HCT116 (cell line): Measurements from ENCODE around the gene MRPL36.

Source experiments
- EZH2 ChIP-seq: fragments of 200-600 bp; sonication (generic); IDR thresholded peaks from 2 replicates; pipeline ENCODE4 v1.6.1; 2017; ENCODE audit warnings: antibody characterized with exemption, mixed run types
- TF ChIP-seq, protein P1 (sequence below), 3 experiments: fragments of 200-600 bp in 1 of 3; sonication (generic) in 1 of 3; IDR thresholded peaks in 2 of 3; conservative IDR thresholded peaks in 1 of 3; 2 replicates each; pipeline ENCODE4 v1.5.1; 2012 to 2017; ENCODE audit warnings: low read depth in 2 of 3, low read length in 2 of 3, antibody characterized with exemption in 1 of 3, borderline replicate concordance in 1 of 3, control low read depth in 1 of 3, mild to moderate bottlenecking in 1 of 3, mixed read lengths in 1 of 3, mixed run types in 1 of 3, moderate library complexity in 1 of 3; ENCODE audit not compliant: insufficient read depth in 1 of 3

DNA sequence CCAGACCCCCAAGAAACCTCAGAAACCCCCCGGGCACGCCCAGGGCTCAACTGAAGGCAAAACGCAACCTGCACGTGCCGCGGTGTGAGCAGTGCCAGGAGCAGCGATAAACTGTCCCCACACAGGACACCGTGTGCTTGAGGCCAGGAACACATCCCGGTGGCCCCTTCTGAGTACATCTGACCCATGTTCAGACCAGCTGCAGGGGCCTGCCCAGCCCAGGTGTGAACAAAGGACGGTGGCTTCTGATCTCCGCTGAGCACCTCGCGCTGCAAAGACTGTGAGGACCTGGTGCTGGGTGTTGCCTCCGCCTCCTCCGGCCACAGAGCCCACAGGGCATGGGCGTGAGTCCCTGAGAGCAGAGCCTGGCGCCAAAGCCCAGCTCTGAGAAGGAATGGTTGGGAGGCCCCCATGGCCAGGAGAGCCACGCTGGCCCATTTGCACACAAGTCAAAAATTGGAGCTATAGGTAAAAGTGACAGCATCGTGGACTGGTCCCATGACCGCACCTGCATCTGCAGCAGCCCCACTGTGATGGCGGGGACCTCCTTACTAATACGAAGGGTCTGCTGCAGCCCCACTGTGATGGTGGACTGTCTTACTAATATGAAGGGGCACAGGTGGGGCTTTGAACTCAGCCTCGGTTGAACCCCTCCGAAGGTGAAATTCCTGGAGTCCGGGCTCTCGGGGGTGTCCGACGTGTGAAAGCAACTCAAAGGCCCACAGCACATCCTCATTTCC, 33.0 kb upstream of the MRPL36 start:
- TF ChIP-seq, protein P1, sequence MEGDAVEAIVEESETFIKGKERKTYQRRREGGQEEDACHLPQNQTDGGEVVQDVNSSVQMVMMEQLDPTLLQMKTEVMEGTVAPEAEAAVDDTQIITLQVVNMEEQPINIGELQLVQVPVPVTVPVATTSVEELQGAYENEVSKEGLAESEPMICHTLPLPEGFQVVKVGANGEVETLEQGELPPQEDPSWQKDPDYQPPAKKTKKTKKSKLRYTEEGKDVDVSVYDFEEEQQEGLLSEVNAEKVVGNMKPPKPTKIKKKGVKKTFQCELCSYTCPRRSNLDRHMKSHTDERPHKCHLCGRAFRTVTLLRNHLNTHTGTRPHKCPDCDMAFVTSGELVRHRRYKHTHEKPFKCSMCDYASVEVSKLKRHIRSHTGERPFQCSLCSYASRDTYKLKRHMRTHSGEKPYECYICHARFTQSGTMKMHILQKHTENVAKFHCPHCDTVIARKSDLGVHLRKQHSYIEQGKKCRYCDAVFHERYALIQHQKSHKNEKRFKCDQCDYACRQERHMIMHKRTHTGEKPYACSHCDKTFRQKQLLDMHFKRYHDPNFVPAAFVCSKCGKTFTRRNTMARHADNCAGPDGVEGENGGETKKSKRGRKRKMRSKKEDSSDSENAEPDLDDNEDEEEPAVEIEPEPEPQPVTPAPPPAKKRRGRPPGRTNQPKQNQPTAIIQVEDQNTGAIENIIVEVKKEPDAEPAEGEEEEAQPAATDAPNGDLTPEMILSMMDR (IDR thresholded peaks at IDR 0.05 in 2 of 3, conservative IDR thresholded peaks at IDR 0.05 in 1 of 3; ENCODE audit: borderline replicate concordance in 1 of 3, insufficient read depth in 1 of 3, low read depth in 2 of 3, low read length in 2 of 3) = no peak
- TF ChIP-seq EZH2 = no peak
